Activated CD4-positive, alpha-beta T cell treated with anti-CD3 and anti-CD28 coated beads, Interleukin-2, amount 10 ng/mL, durations not matched to agents 7 days and 5 days (primary cell): ENCODE results near the gene NTRK2. TPM values are rescaled to one million over a fixed set of nuclear protein-coding genes. Genes with fewer than 3 reads are reported as not detected.

ENCODE experiments used
- CTCF ChIA-PET: fragments of 350-600 bp; sonication (Branson Sonifier 250); formaldehyde crosslinking; loops from one replicate; lab custom pipeline; 2021; ENCODE audit warnings: antibody characterized with exemption; lab: Charles Lee
- POLR2A ChIA-PET: fragments of 350-600 bp; sonication (Branson Sonifier 250); formaldehyde crosslinking; loops from one replicate; lab custom pipeline; 2021; ENCODE audit warnings: antibody characterized with exemption; lab: Charles Lee
- DNase-seq: peaks from one replicate; pipeline ENCODE4 v3.0.0-alpha.2; 2020
- H3K27ac Mint-ChIP-seq: one replicate; pipeline ENCODE4 v1.8.0; 2021; ENCODE audit warnings: mild to moderate bottlenecking, moderate library complexity, mixed read lengths
- H3K27me3 Mint-ChIP-seq: one replicate; pipeline ENCODE4 v1.8.0; 2021; ENCODE audit warnings: mixed read lengths
- H3K36me3 Mint-ChIP-seq: one replicate; pipeline ENCODE4 v1.8.0; 2021; ENCODE audit warnings: low read depth, mixed read lengths
- H3K4me1 Mint-ChIP-seq: one replicate; pipeline ENCODE4 v1.8.0; 2021; ENCODE audit warnings: mixed read lengths
- H3K4me3 Mint-ChIP-seq: one replicate; pipeline ENCODE4 v1.8.0; 2021; ENCODE audit warnings: mild to moderate bottlenecking, moderate library complexity, mixed read lengths
- H3K9me3 Mint-ChIP-seq: one replicate; pipeline ENCODE4 v1.8.0; 2021; ENCODE audit warnings: mixed read lengths
- total RNA-seq, 2 experiments: library from RNA; stranded (reverse); gene quantifications; one replicate each; pipeline ENCODE4 v1.2.3, GENCODE V29; 2021

The NTRK2 gene
- total RNA-seq, 2 experiments from 2014 or later = 1.8 to 2.3 TPM

DNA sequence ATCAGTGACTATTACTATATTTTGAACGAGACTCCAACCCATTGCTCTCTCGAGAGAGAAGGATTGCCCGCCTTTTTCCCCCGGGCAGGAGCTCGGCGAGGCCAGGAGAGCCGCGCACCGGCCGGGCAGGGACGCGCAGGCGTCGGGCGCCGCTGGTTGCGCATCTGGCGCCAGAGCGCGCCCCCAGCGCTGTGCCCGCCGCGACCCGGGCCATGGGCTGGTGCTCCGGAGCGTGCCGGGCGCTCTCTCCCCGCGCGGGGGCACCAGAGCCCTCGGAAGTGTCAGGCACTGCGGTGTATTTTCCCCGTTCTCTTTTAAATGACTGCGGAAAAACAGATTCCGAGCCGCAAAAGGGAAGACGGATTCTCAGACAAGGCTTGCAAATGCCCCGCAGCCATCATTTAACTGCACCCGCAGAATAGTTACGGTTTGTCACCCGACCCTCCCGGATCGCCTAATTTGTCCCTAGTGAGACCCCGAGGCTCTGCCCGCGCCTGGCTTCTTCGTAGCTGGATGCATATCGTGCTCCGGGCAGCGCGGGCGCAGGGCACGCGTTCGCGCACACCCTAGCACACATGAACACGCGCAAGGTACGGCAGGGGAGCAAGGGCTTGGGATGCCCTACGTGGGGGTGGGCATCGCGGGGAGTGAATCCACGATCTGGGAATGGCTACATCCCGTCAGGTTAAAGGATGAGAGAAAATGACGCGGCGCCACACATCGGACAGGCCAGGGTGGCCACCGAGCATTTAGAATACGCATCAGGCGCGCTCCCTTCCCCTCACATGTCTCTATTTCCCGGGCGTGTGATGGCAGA lies 1.1 kb upstream of the NTRK2 start:
- Mint-ChIP-seq H3K36me3 (no peaks in the 10 kb centered on the region), H3K9me3 (no peaks in the 10 kb centered on the region), H3K27ac (peak overlapping the region; percentile 34), H3K27me3 (peaks cover 60% of the 10 kb centered on the region), H3K4me3 (peak overlapping the region; percentile 62), H3K4me1 (peaks cover 16% of the 10 kb centered on the region)
- ChIA-PET POLR2A (no interaction called here), CTCF (no interaction called here)
- peak; percentile 39 for DNase-seq

DNA sequence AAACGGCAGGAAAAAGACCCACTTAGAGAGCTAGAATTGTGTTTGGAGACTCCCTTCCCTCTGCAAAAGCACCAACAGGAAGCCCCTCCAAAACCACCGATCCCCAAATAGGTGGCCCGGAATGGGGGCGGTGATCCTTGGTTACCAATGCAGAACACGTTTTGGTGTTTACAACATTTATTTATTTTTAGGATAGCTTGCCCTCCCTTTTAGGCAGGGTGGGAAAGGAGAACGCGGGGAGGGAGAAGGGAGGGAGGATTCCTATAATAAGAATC lies 579 bp upstream of the NTRK2 start:
- DNase-seq = no peak
- H3K27me3 Mint-ChIP-seq = peaks cover 62% of the 10 kb centered on the region
- H3K9me3 Mint-ChIP-seq = no peaks in the 10 kb centered on the region
- ChIA-PET CTCF (no interaction called here), POLR2A (no interaction called here)
- H3K4me1 Mint-ChIP-seq = peaks cover 16% of the 10 kb centered on the region
- H3K36me3 Mint-ChIP-seq = no peaks in the 10 kb centered on the region
- H3K4me3 Mint-ChIP-seq = peak overlapping the region; percentile 62
- H3K27ac Mint-ChIP-seq = no peak overlapping the region

DNA sequence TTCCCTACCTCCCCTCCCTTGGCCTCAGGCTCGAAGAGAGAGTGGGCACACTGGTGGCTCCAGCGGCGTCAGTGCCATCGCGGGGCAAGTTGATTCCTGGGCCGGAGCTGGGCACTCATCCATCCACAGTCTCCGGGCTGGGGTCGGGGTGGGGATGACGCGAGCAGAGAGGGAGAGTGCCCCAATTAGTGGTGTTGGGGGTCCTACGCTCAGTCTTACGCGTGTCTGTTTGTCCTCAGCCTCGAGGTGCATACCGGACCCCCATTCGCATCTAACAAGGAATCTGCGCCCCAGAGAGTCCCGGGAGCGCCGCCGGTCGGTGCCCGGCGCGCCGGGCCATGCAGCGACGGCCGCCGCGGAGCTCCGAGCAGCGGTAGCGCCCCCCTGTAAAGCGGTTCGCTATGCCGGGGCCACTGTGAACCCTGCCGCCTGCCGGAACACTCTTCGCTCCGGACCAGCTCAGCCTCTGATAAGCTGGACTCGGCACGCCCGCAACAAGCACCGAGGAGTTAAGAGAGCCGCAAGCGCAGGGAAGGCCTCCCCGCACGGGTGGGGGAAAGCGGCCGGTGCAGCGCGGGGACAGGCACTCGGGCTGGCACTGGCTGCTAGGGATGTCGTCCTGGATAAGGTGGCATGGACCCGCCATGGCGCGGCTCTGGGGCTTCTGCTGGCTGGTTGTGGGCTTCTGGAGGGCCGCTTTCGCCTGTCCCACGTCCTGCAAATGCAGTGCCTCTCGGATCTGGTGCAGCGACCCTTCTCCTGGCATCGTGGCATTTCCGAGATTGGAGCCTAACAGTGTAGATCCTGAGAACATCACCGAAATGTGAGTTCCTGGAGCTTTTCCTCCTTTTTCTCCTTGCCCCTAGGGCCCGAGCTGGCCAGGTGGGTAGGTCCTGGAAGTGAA lies 861 bp downstream of the NTRK2 start:
- H3K27me3 Mint-ChIP-seq = peaks cover 57% of the 10 kb centered on the region
- peaks cover 16% of the 10 kb centered on the region for H3K4me1 Mint-ChIP-seq
- DNase-seq = no peak
- no peaks in the 10 kb centered on the region for H3K36me3 Mint-ChIP-seq
- ChIA-PET CTCF (no interaction called here), POLR2A (no interaction called here)
- H3K4me3 Mint-ChIP-seq = peak overlapping the region; percentile 35
- H3K27ac Mint-ChIP-seq = no peak overlapping the region
- H3K9me3 Mint-ChIP-seq = no peaks in the 10 kb centered on the region

DNA sequence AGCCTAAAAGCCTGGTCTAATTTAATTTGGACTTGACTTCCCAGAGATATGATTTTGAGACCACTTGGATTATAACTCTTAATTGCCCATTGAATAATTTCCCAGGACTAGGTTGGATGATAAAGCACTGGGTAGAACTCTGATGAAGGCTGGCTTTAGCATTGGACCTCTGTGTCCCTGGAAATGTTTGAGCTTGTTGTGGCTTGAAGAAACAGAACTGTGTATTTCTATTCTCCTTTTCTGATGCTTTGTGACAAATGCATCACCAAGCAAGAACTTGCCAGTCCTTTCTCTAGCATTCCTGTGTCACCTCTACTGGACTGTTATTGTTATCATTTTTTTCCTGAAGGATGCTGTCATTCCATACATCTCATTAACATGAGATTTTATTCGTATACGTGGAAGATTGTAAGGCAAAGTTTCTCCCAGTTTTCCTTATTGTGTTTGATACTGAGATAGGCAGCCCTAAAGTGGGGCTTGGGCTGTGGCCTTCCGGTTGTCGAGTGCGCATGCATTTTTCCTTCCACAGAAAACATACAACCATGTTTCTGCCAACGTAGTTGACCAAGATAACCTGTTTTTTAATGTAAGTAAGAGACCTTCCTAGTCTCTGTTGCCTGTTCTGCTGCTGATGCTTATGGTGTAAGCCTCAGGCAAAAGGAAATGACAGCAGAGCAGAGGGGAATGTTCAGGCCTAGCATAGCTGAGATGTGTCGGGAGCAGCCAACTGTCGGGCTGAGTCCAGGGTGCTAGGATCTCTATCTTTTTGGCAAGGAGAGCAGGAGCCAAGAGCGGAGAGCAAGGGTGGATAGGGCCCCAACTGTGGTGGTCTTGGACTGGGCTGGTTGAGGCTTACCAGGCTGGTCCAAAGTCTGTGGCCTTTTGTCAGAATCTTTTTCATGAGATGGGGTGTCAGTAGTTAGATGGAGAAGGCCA lies 2.3 kb downstream of the NTRK2 start:
- Mint-ChIP-seq H3K4me3 (peak overlapping the region; percentile 29), H3K9me3 (no peaks in the 10 kb centered on the region), H3K27me3 (peaks cover 46% of the 10 kb centered on the region), H3K4me1 (peaks cover 16% of the 10 kb centered on the region), H3K27ac (no peak overlapping the region), H3K36me3 (no peaks in the 10 kb centered on the region)
- ChIA-PET CTCF (no interaction called here), POLR2A (no interaction called here)
- no peak for DNase-seq

DNA sequence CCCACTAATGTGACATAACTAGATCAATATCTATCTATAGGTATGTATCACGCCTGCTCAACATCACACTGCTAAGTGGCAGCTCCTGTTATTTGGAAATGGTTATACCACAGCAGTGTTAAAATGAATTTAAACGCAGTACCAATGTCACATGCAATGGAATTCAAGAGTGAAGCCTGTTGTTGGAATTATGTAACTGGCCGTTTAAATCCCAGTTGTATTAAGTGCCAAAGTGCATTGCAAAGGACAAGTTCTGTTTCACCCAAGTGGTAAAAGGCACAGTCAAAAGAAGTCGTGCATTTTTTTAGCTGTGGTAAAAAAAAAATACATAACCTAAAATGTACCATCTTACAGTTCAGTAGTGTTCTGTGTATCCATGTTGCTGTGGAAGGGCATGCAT lies 4.3 kb downstream of the NTRK2 start:
- Mint-ChIP-seq H3K27ac (no peak overlapping the region), H3K4me1 (peaks cover 7% of the 10 kb centered on the region), H3K36me3 (no peaks in the 10 kb centered on the region), H3K9me3 (no peaks in the 10 kb centered on the region), H3K4me3 (no peak overlapping the region), H3K27me3 (peaks cover 32% of the 10 kb centered on the region)
- DNase-seq = no peak
- POLR2A ChIA-PET = no interaction called here
- CTCF ChIA-PET = interaction anchor here (0.7 kb wide), 1 partner anchor 125 kb away, joined by 8 read pairs; no protein-coding TSS in a partner anchor

DNA sequence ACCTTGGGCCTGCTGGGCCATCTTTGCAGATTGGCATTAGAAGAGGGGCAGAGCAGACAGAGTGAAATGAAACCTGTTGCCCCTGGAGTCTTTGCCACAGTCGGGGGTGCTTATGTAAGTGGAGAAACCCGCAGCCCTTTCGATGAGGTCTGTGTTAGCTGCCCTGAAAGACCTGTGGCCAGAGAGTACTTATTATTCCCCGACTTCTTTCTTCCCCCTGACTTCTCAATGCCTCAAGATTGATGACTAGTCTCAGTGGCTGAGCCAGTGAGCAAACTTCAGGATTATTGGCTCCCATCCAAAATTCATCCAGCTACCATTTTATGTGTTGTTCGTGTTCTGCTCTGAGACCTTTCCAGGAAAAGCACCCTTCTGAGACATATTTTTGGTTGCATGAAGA lies 7.6 kb downstream of the NTRK2 start:
- H3K4me1 Mint-ChIP-seq = no peaks in the 10 kb centered on the region

DNA sequence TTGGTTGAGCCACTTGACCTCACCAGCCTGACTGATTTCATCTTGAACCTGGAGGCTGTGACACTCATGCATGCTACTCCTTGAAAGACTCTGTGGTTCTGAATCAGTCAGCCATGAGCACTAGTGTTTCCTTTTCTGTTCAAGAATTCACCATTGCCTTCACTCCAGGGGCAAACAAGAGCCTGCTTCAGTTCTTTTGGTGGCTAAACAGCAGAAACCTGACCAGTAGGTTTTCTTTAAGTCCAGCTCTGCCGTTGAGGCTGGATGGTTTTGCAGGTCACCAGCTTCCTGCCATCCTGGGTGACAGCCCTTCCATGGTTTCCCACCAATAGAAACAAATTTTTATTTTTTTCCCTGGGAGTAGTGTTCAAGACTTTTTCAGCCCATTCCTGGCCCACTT lies 10.0 kb downstream of the NTRK2 start:
- no peak overlapping the region for H3K4me3 Mint-ChIP-seq
- ChIA-PET POLR2A (no interaction called here), CTCF (no interaction called here)
- no peaks in the 10 kb centered on the region for H3K9me3 Mint-ChIP-seq
- no peaks in the 10 kb centered on the region for H3K4me1 Mint-ChIP-seq
- H3K27ac Mint-ChIP-seq = no peak overlapping the region
- no peaks in the 10 kb centered on the region for H3K36me3 Mint-ChIP-seq
- DNase-seq = no peak
- H3K27me3 Mint-ChIP-seq = no peaks in the 10 kb centered on the region

More for the DNA sequence above, 7.6 kb downstream of the NTRK2 start:
- ChIA-PET CTCF (no interaction called here), POLR2A (no interaction called here)
- Mint-ChIP-seq H3K27me3 (peaks cover 8% of the 10 kb centered on the region), H3K36me3 (no peaks in the 10 kb centered on the region), H3K27ac (no peak overlapping the region), H3K9me3 (no peaks in the 10 kb centered on the region), H3K4me3 (no peak overlapping the region)
- no peak for DNase-seq

DNA sequence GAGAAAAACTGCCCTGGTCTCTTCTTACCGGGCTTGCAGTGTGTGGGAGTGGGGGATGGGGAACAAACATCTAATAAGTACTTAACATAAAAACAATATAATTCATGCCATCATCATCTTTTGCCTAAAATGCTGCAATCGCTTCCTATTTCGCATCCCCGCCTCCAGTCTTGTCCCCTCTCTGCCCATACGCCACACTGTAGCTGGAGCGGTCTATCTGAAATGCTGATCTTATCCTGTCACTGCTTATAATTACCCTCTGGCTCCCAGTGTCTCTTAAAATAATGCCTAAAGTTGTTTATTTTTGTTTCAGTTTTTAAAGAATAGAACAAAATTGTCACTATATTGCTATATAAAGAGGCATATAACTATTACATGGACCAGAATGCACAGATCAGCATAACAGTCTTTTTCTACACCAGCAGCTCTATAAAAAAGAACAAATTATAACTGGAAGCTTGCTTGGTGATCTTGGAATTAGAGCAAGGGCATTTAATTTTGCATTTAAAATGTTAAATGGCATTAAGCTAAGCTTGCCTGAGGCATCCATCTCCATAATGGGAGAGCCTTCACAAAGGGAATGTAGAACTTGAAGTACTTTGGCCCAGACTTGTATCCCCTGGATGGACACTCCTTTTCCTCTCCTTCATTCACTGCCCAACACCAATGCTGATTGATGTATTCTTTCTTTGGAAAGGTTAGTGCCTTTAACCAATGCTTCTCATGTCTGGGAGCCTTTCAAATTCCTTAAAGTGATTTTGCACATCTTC lies 12.2 kb downstream of the NTRK2 start:
- no peaks in the 10 kb centered on the region for H3K9me3 Mint-ChIP-seq
- no peaks in the 10 kb centered on the region for H3K36me3 Mint-ChIP-seq
- no peak for DNase-seq
- H3K4me3 Mint-ChIP-seq = no peak overlapping the region
- H3K4me1 Mint-ChIP-seq = no peaks in the 10 kb centered on the region
- H3K27ac Mint-ChIP-seq = no peak overlapping the region
- ChIA-PET POLR2A (no interaction called here), CTCF (interaction anchor here (1.2 kb wide), 1 partner anchor 10 kb away, joined by 3 read pairs; no protein-coding TSS in a partner anchor)
- no peaks in the 10 kb centered on the region for H3K27me3 Mint-ChIP-seq

DNA sequence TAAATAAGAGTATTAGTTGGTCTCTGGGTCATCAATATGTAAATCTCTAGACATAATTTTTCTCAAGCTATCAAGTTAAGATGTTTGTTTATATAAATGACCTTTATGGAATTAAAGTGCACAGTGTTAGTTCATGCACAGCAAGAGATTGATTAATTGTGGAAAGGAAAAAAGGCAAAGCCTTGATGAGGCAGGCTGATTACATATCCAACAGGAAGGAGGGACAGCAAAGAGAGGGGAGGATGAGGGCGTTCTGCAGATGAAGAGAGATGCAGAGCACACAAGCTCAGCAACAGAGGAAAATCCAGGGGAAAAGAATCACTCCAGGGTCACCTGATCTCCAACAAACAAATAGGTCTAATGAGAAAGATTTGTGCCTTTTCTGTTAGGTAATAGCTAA lies 16.5 kb downstream of the NTRK2 start:
- CTCF ChIA-PET = no interaction called here
- H3K4me1 Mint-ChIP-seq = no peaks in the 10 kb centered on the region
- no peak for DNase-seq
- H3K4me3 Mint-ChIP-seq = no peak overlapping the region
- no peaks in the 10 kb centered on the region for H3K27me3 Mint-ChIP-seq
- POLR2A ChIA-PET = no interaction called here
- H3K9me3 Mint-ChIP-seq = no peaks in the 10 kb centered on the region
- no peaks in the 10 kb centered on the region for H3K36me3 Mint-ChIP-seq
- no peak overlapping the region for H3K27ac Mint-ChIP-seq

DNA sequence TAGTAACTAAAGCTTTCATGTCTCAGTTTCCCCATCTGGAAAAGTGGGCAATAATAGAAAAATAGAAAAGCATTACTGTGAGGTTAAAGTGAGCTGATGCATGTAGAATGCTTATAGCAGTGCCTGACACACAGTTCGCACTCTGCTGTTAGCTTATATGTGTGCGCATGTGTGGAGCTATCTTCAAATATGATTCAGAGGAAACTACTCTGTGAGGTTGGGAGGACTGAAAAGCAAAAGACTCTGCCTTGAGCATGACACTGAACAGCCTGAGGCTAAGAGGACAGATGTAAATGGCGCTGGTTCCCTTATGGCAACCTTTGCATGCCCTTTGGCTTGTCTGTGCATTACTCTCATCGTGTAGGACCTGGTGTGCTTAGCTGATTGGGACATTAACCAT lies 19.4 kb downstream of the NTRK2 start:
- DNase-seq = no peak
- Mint-ChIP-seq H3K9me3 (no peaks in the 10 kb centered on the region), H3K36me3 (no peaks in the 10 kb centered on the region), H3K4me3 (no peak overlapping the region), H3K4me1 (no peaks in the 10 kb centered on the region), H3K27ac (no peak overlapping the region), H3K27me3 (no peaks in the 10 kb centered on the region)
- ChIA-PET POLR2A (no interaction called here), CTCF (no interaction called here)

DNA sequence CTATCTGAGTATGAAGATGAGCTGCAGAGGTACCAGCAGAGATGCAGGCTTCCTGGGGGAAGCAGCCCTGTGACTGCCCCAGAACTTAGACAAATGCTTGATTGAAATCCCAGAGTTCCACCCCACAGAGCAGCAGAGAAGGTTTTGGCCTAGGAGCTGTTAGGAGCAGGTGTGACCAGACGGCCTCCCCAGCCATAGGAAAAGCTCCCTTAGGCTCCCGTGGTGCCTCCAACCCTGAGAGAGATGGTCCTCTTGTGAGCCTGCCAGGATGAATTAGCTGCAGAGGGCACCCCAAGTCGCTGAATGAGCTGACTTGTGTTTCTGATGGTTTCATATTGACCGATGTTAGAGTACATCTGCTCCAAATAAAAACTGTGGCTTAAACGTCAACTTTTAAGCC lies 22.1 kb downstream of the NTRK2 start:
- H3K36me3 Mint-ChIP-seq = no peaks in the 10 kb centered on the region
- no peak overlapping the region for H3K27ac Mint-ChIP-seq
- H3K27me3 Mint-ChIP-seq = no peaks in the 10 kb centered on the region
- H3K4me3 Mint-ChIP-seq = no peak overlapping the region
- DNase-seq = no peak
- ChIA-PET CTCF (interaction anchor here (0.8 kb wide), 1 partner anchor 10 kb away, joined by 3 read pairs; no protein-coding TSS in a partner anchor), POLR2A (no interaction called here)
- H3K9me3 Mint-ChIP-seq = no peaks in the 10 kb centered on the region
- H3K4me1 Mint-ChIP-seq = peaks cover 3% of the 10 kb centered on the region

DNA sequence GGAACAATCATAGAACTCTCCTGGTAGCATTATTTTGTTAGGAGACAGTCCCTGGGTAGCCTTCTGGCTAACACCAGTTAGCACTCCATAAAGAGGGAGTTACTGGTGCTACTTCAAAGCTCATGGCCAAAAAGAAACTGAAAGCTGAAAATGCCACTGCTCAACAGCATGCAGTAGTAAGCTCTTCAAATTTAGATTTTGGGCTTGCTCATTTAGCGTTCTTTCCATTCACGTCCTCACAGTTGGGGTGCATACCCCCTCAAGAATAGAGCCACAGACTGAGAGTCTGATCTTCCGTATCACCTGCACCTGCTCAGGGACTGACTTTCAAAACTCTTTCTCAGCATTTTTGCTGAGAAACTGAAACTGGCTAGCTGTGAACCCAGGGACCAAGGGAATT lies 24.7 kb downstream of the NTRK2 start:
- H3K4me3 Mint-ChIP-seq = no peak overlapping the region
- H3K9me3 Mint-ChIP-seq = no peaks in the 10 kb centered on the region
- no peak for DNase-seq
- CTCF ChIA-PET = interaction anchor here (0.8 to 1.4 kb wide), 2 partner anchors 85 to 86 kb away, joined by 3 read pairs; no protein-coding TSS in a partner anchor
- no peaks in the 10 kb centered on the region for H3K36me3 Mint-ChIP-seq
- POLR2A ChIA-PET = no interaction called here
- no peaks in the 10 kb centered on the region for H3K27me3 Mint-ChIP-seq
- H3K27ac Mint-ChIP-seq = no peak overlapping the region
- peaks cover 3% of the 10 kb centered on the region for H3K4me1 Mint-ChIP-seq
